CD4-positive, alpha-beta T cell treated with Interleukin-2 at 100 ng/mL for 4 hours (primary cell): ENCODE measurements around the gene TYRO3.

Source experiments
- DNase-seq: peaks from one replicate; pipeline ENCODE4 v3.0.0-alpha.2; 2020; ENCODE audit warnings: low spot score

Gene TYRO3

DNA sequence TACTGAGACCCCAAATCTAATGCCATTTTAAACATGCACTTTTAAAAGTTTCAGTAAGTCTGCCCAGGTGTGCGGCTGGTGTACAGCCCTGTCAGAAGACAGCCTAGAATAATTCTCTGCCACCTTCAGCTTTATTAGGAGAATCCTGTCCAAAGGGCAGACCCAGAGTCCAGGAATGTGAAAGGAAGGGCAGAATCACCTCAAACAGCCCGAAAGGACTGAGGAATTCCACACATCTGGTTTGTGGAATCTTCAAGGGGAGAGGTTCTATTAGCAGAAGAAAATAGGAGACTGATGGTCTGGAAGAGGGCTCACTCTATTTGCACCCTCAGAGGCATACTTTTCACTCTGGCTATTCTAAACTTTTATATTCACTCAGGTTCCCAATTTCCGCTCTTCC, 46.6 kb downstream of the TYRO3 start:
- DNase-seq: no peak

DNA sequence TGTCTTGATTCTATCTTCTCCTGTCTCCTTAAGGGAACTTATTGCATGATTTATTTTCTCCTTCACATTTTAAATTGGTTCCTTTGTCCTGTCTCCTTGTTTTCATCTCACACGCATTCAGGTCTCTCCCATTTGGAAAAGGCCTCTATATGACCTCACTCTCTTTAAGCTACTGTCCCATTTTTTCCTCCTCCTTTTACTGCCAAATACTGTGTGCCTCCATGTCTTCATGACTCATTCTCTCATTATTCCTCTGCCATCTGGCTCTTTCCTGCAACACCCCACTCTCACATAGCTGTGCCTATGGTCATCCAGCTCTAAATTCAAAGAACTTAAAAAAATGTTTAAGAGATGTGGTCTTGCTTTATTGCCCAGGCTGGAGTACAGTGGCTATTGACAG, 48.0 kb downstream of the TYRO3 start:
- no peak for DNase-seq

DNA sequence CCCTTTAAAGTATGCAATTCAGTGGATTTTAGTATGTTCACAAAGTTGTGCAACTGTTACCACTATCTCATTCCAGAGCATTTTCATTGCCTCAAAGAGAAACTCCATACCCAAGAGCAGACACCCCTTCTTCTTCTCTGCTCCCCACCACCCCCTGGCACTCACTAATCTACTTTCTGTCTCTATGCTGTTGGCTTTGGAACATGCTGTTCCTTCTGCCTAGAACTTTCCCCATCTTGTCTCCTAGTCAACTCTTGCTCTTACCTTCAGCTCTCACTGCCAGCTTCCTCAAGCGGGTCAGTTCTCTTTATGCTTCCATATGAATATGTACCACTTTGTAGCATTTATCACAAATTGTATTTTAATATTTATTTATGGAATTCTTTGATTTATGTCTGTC, 50.1 kb downstream of the TYRO3 start:
- DNase-seq: no peak

DNA sequence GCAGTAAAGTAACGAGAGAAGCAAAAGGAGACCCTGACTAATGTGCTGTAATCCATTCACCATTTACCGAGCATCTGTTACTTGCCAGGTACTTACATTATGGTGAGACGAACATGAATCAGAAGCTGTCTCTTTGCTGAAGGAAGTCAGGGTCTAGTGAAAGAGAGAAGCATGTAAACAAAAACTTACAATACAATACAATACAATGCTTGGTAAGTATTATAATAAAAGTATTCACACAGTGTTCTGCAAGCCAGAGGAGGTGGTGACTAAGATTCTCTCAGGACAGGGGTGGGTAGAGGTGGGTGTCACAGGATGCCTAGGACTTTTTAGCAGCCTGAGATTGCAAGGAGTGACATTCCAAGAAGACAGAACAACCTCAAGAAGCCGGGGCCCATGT, 51.0 kb downstream of the TYRO3 start:
- DNase-seq: no peak

DNA sequence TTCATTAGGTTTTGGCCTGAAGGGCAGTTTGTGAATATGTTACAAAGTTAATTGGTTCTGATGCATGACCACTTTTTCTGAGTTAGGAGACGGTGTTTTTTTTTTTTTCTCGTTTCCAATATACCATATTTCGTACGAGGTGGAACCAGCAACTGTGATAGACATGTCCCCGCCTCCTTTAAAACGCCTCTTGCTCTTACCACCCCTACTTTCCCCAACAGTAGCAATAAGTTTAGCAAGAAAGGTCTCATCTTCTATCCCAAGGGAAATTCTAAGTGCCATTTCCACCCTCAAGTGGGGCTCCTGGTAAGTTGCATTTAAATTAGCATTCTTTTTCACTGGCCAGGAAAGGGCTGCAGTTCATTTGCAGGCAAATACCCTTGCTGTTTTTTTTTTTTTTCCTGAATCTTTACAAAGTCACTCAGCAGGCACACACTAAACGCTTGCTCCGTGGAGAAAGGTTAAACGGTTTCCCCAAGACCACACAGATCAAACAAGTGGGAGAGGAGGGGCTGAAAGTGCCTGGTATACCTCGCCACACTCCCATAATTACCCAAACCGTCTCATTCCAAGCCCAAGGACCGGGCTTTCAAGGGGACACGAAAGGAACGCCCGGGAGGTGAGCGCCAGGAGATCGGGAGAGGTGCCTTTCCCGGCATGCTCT, 61.7 kb downstream of the TYRO3 start:
- DNase-seq: no peak

DNA sequence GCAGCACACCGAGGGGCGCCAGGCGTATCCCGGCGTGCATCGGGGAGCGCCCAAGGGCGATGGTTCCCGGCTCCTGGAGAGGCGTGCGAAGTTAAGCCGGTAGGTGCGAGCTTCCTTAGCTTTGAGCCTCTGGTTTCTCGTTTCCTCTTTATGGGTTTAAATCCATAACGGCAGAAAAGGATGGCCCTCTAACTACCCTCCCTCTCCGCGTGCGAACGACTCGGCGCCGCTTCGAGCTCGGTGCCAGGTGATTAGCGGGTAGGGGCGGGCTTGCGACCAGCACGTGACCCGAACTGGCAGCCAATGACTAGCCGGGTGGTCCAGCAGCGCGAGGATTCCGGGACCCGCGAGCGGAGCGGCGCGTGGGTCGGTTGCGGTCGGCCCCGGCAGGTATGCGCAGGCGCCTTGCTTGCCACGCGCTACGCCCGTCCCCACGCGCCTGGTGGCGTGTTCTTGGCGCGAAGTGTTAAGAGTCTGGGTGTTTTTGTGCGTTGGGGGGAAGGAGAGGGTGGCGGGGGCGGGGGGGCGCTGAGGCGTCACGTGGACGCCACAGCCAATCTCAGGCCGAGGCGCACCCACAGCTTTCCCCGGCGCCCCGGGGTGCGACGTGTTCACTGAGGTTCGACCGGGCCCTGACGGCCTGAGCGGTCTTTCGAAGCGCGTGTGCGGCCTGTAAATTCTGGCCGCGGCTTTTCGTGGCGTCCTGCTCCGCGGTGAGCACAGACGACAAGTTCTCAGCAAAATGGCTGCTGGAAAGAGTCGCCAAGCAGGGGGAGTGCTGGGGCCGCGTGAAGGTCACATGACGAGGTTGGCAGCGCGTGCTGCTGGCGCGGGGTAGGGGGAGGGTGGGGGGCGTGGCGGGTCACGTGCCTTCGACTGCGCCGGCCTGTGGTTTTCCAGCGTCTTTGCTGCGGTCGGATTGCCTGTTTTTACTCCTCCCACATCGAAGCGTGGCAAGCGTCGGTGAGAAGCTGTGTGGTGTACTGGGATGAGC, 62.5 kb downstream of the TYRO3 start:
- peak; percentile 68 for DNase-seq

DNA sequence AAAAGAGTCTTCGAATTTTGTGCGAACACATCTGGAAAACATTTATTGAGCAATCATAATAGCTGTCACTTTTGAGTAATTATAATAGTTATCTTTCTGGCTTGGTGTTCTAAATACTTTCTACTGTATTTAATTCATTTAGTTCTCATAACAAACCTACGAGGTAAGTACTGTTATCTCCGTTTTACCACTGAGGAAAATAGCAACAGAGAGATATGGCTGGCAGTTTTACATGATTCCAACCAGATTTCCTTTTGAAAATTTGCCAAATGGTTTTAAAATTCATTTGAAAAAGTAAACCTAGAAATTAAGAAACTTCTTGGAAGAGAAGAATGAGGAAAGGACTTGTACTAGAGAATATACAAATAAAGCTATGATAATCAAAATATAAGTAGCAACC, 63.9 kb downstream of the TYRO3 start:
- DNase-seq: no peak

DNA sequence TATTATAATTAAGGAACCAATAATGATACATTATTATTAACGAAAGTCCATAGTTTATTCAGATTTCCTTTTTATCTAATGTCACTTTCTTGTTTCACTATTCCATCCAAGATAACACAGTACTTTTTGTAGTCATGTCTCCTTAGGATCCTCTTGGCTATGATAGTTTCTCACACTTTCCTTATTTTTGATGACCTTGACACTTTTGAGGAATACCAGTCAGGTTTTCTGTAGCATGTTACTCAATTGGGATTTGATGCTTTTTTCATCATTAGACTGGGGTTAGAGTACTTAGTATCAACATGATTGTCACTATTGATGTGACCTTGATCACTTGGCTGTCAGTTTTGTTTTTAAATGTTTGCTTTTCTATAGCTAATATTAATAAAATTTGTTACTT, 68.2 kb downstream of the TYRO3 start:
- DNase-seq: no peak

DNA sequence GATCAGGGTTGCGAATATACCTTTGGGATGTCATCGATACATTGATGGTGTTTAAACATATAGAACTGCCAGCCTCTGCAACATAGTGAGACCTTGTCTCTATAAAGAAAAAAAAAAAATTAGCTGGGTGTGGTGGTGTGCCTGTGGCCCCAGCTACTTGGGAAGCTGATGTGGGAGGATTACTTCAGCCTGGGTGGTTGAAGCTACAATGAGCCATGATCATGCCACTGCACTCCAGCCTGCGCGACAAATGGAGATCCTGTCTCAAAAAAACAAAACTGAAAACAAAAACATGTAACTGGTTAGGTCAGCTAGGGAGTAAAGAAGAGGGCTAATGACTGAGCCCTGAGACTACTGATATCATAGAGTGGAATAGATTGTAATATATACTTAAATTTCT, 70.5 kb downstream of the TYRO3 start:
- no peak for DNase-seq

DNA sequence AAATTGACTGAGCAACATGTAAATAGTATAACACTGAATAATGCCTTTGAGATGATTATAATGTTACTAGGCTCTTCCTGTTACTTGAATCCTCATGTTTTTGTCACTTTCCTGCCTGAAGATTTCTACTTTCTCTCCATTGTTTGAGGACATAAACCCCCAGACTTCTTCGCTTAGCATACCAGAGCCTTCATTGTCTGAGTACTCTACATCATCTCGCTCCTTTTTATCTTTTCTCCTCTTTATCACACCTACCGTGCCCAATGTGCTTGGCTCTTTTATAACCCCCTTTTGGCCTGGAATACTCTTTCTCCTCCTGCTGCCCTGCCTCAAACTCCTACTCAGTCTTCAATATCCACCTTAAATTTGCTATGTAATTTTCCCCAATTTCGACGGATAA, 70.9 kb downstream of the TYRO3 start:
- no peak for DNase-seq

DNA sequence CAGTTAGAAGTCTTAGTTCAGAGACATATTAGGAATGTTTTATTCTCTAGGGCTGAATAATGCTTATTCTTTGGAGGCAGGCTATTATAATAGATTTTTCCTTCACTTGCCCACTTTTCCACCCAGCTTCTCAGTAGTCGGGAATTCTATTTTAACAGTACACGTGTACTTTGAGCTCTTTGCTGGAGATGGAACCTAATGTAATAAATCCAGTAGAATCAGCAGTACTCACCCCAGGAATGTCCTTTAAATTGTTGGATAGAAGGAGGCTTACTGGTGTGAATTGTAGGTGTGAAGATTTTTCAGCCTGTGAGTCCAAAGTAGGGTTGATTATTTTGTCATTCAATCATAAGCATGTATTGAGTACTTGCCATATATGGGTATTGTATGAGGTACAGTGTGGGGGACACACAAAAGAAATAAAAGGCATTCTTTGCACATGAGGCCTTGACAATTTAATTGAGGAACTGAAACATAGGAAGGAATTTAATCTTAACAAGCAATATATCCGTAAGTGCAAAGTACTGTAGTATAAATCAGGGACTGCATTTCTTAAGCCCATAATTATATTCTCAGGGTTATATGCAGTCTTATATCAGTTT, 71.7 kb downstream of the TYRO3 start:
- DNase-seq: no peak

DNA sequence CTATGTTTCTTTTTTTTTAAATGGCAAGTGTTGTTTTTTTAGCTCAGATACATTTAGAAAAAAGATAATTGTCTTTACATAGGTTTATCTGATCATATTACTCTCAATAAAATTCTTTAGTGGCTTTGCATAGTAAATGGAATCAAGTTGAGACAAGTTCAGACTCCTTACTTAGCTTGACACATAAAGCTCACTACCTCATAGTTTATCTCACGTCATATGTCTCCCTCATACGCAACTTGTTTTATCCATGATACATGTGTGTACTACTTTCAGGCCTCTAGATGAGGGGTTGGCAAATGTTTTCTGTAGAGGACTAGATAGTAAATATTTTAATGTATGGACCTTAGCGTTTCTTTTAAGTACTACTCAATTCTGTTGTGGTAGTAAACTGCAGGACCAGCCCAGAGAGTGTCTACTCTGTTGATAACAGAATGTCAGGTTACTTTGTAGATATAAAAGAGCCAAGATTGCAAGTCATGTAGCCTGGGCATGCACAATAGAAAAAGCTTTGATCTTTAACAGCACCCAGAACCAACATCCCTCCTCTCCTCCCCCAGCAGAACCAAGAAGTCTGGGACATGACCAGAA, 73.0 kb downstream of the TYRO3 start:
- no peak for DNase-seq
